Prostate gland (tissue), 2 donors: ENCODE data around the gene GNG4.

Experiments used
- POLR2A ChIP-seq: fragments of 450-650 bp; IDR thresholded peaks from one replicate; pipeline ENCODE4 v1.6.1; 2016; ENCODE audit warnings: antibody characterized with exemption, mild to moderate bottlenecking
- POLR2AphosphoS5 ChIP-seq: sonication (generic); formaldehyde crosslinking; IDR thresholded peaks from one replicate; pipeline ENCODE4 v1.6.1; 2017; ENCODE audit warnings: antibody characterized with exemption
- TF ChIP-seq, protein P1 (sequence below), 4 experiments: fragments of 200-600 bp in 2 of 4; fragments of 450-650 bp in 2 of 4; sonication (generic) in 2 of 4; IDR thresholded peaks; 1 replicate in 3 of 4; 2 replicates in 1 of 4; pipeline ENCODE4 v1.5.1; 2016 to 2019; ENCODE audit warnings: antibody characterized with exemption in 4 of 4, mild to moderate bottlenecking in 2 of 4, moderate library complexity in 2 of 4

GRCh38 chr1:235503403-235504121 lies 146.0 kb downstream of the GNG4 start:
- TF ChIP-seq, protein P1, sequence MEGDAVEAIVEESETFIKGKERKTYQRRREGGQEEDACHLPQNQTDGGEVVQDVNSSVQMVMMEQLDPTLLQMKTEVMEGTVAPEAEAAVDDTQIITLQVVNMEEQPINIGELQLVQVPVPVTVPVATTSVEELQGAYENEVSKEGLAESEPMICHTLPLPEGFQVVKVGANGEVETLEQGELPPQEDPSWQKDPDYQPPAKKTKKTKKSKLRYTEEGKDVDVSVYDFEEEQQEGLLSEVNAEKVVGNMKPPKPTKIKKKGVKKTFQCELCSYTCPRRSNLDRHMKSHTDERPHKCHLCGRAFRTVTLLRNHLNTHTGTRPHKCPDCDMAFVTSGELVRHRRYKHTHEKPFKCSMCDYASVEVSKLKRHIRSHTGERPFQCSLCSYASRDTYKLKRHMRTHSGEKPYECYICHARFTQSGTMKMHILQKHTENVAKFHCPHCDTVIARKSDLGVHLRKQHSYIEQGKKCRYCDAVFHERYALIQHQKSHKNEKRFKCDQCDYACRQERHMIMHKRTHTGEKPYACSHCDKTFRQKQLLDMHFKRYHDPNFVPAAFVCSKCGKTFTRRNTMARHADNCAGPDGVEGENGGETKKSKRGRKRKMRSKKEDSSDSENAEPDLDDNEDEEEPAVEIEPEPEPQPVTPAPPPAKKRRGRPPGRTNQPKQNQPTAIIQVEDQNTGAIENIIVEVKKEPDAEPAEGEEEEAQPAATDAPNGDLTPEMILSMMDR (IDR thresholded peaks at IDR 0.05) = no peak
- TF ChIP-seq POLR2AphosphoS5 (peak; percentile 33), POLR2A (no peak)
